ENCODE measurements around the gene AKT3.

AKT3 gene

GRCh38 chr1:243855616-243856318, 5.7 kb upstream of the AKT3 start:
- H3K27me3 ChIP-seq (ENCODE audit: insufficient read depth, low read length, poor library complexity, severe bottlenecking) = no peaks in the 10 kb centered on the region
- H3K36me3 ChIP-seq (ENCODE audit: insufficient read depth, low read length) = no peaks in the 10 kb centered on the region
- no peak overlapping the region for H3K4me3 ChIP-seq (ENCODE audit: low read length, poor library complexity, severe bottlenecking)
- no peaks in the 10 kb centered on the region for H3F3A ChIP-seq (ENCODE audit: low read depth)
- no peaks in the 10 kb centered on the region for H3K9me3 ChIP-seq (ENCODE audit: insufficient read depth, low read depth, low read length)
- H3K4me2 ChIP-seq (ENCODE audit: low read depth, low read length, poor library complexity, severe bottlenecking) = no peak overlapping the region
- no peaks in the 10 kb centered on the region for H3K4me1 ChIP-seq (ENCODE audit: insufficient read depth, low read length, poor library complexity, severe bottlenecking)
- no peaks in the 10 kb centered on the region for H3K79me2 ChIP-seq (ENCODE audit: insufficient read depth, low read length)
- H3K9me2 ChIP-seq (replicated peaks; ENCODE audit: low read depth, low read length) = no peaks in the 10 kb centered on the region
- H4K20me1 ChIP-seq (ENCODE audit: insufficient read depth, low read length, poor library complexity, severe bottlenecking) = no peaks in the 10 kb centered on the region
- no peak overlapping the region for H2AFZ ChIP-seq (ENCODE audit: low read length)
- no peak for TF ChIP-seq CTCF (conservative IDR thresholded peaks at IDR 0.05; ENCODE audit: low read length)
- no peak for TF ChIP-seq EZH2phosphoT487 (IDR thresholded peaks at IDR 0.05; ENCODE audit: borderline replicate concordance)
- no peak overlapping the region for H3K9ac ChIP-seq (ENCODE audit: low read depth, low read length, poor library complexity, severe bottlenecking)

GRCh38 chr1:243851765-243852164, 1.7 kb upstream of the AKT3 start:
- TF ChIP-seq CTCF (conservative IDR thresholded peaks at IDR 0.05; ENCODE audit: low read length) (no peak), EZH2phosphoT487 (IDR thresholded peaks at IDR 0.05; ENCODE audit: borderline replicate concordance) (no peak)
- H3K9me2 ChIP-seq (replicated peaks; ENCODE audit: low read depth, low read length) = no peaks in the 10 kb centered on the region
- no peaks in the 10 kb centered on the region for H3K4me1 ChIP-seq (ENCODE audit: insufficient read depth, low read length, poor library complexity, severe bottlenecking)
- H3K4me3 ChIP-seq (ENCODE audit: low read length, poor library complexity, severe bottlenecking) = no peak overlapping the region
- no peak overlapping the region for H3K4me2 ChIP-seq (ENCODE audit: low read depth, low read length, poor library complexity, severe bottlenecking)
- no peaks in the 10 kb centered on the region for H3F3A ChIP-seq (ENCODE audit: low read depth)
- no peaks in the 10 kb centered on the region for H3K27me3 ChIP-seq (ENCODE audit: insufficient read depth, low read length, poor library complexity, severe bottlenecking)
- no peaks in the 10 kb centered on the region for H3K79me2 ChIP-seq (ENCODE audit: insufficient read depth, low read length)
- no peak overlapping the region for H2AFZ ChIP-seq (ENCODE audit: low read length)
- no peak overlapping the region for H3K9ac ChIP-seq (ENCODE audit: low read depth, low read length, poor library complexity, severe bottlenecking)
- no peaks in the 10 kb centered on the region for H3K9me3 ChIP-seq (ENCODE audit: insufficient read depth, low read depth, low read length)
- no peaks in the 10 kb centered on the region for H3K36me3 ChIP-seq (ENCODE audit: insufficient read depth, low read length)
- H4K20me1 ChIP-seq (ENCODE audit: insufficient read depth, low read length, poor library complexity, severe bottlenecking) = no peaks in the 10 kb centered on the region

- Histone ChIP-seq H3F3A (ENCODE audit: low read depth) (no peaks in the 10 kb centered on the region), H3K36me3 (ENCODE audit: insufficient read depth, low read length) (no peaks in the 10 kb centered on the region), H3K4me3 (ENCODE audit: low read length, poor library complexity, severe bottlenecking) (no peak overlapping the region), H3K9me2 (replicated peaks; ENCODE audit: low read depth, low read length) (no peaks in the 10 kb centered on the region), H3K4me2 (ENCODE audit: low read depth, low read length, poor library complexity, severe bottlenecking) (no peak overlapping the region), H4K20me1 (ENCODE audit: insufficient read depth, low read length, poor library complexity, severe bottlenecking) (no peaks in the 10 kb centered on the region), H2AFZ (ENCODE audit: low read length) (no peak overlapping the region), H3K9ac (ENCODE audit: low read depth, low read length, poor library complexity, severe bottlenecking) (no peak overlapping the region), H3K27me3 (ENCODE audit: insufficient read depth, low read length, poor library complexity, severe bottlenecking) (no peaks in the 10 kb centered on the region), H3K79me2 (ENCODE audit: insufficient read depth, low read length) (no peaks in the 10 kb centered on the region), H3K9me3 (ENCODE audit: insufficient read depth, low read depth, low read length) (no peaks in the 10 kb centered on the region), H3K4me1 (ENCODE audit: insufficient read depth, low read length, poor library complexity, severe bottlenecking) (no peaks in the 10 kb centered on the region)
- TF ChIP-seq CTCF (conservative IDR thresholded peaks at IDR 0.05; ENCODE audit: low read length) (no peak), EZH2phosphoT487 (IDR thresholded peaks at IDR 0.05; ENCODE audit: borderline replicate concordance) (no peak)
These were observed 1.3 kb upstream of the AKT3 start for GRCh38 chr1:243851257-243851756.
